H9 (cell line): ENCODE data around the gene SEC16B. TPM values are rescaled to one million over a fixed set of nuclear protein-coding genes. Genes with fewer than 3 reads are reported as not detected.

Source experiments
- DNase-seq: peaks from one replicate; pipeline ENCODE4 v3.0.0-alpha.2; 2017
- H2AFZ ChIP-seq: one replicate; pipeline ENCODE4 v1.6.1; 2013; ENCODE audit warnings: mild to moderate bottlenecking, low read length, control low read depth, moderate library complexity
- H2AK5ac ChIP-seq: 2 replicates; pipeline ENCODE4 v1.6.1; 2013; ENCODE audit warnings: low read length, control low read depth, mixed read lengths; ENCODE audit not compliant: insufficient read length
- H2BK120ac ChIP-seq: one replicate; pipeline ENCODE4 v1.6.1; 2013; ENCODE audit warnings: low read depth, mild to moderate bottlenecking, low read length, control low read depth, inconsistent platforms; ENCODE audit not compliant: poor library complexity, severe bottlenecking
- H2BK12ac ChIP-seq: 2 replicates; pipeline ENCODE4 v1.6.1; 2013; ENCODE audit warnings: low read length, control low read depth, mixed read lengths, low read depth; ENCODE audit not compliant: insufficient read length
- H2BK15ac ChIP-seq: 2 replicates; pipeline ENCODE4 v1.6.1; 2013; ENCODE audit warnings: low read depth, low read length, control low read depth
- H2BK20ac ChIP-seq: one replicate; pipeline ENCODE4 v1.6.1; 2013; ENCODE audit warnings: low read depth, mild to moderate bottlenecking, low read length, control low read depth, inconsistent platforms; ENCODE audit not compliant: poor library complexity, severe bottlenecking
- H2BK5ac ChIP-seq: 2 replicates; pipeline ENCODE4 v1.6.1; 2013; ENCODE audit warnings: low read length, control low read depth, mixed read lengths; ENCODE audit not compliant: insufficient read length
- H3K14ac ChIP-seq: 2 replicates; pipeline ENCODE4 v1.6.1; 2013; ENCODE audit warnings: low read length, control low read depth; ENCODE audit not compliant: insufficient read depth
- H3K18ac ChIP-seq: 2 replicates; pipeline ENCODE4 v1.6.1; 2013; ENCODE audit warnings: low read depth, mild to moderate bottlenecking, mixed read lengths, low read length, control low read depth; ENCODE audit not compliant: insufficient read length
- H3K23ac ChIP-seq: 2 replicates; pipeline ENCODE4 v1.6.1; 2013; ENCODE audit warnings: low read length, control low read depth, mixed read lengths, low read depth; ENCODE audit not compliant: insufficient read length
- H3K23me2 ChIP-seq: 2 replicates; pipeline ENCODE4 v1.6.1; 2013; ENCODE audit warnings: low read depth, mild to moderate bottlenecking, mixed read lengths, low read length, control low read depth; ENCODE audit not compliant: insufficient read length, poor library complexity, severe bottlenecking
- H3K27ac ChIP-seq: 2 replicates; pipeline ENCODE4 v1.5.1; 2013; ENCODE audit warnings: low read length, control low read depth, mixed read lengths, low read depth; ENCODE audit not compliant: insufficient read length
- H3K27me3 ChIP-seq: 2 replicates; pipeline ENCODE4 v1.6.1; 2013; ENCODE audit warnings: low read length, control low read depth, inconsistent platforms; ENCODE audit not compliant: insufficient read depth
- H3K4ac ChIP-seq: 2 replicates; pipeline ENCODE4 v1.6.1; 2013; ENCODE audit warnings: low read depth, mild to moderate bottlenecking, control low read depth, inconsistent platforms, low read length, moderate library complexity
- H3K4me1 ChIP-seq: 2 replicates; pipeline ENCODE4 v1.6.1; 2013; ENCODE audit warnings: low read length, control low read depth, inconsistent platforms; ENCODE audit not compliant: insufficient read depth
- H3K4me2 ChIP-seq: 2 replicates; pipeline ENCODE4 v1.6.1; 2013; ENCODE audit warnings: low read length, control low read depth, mixed read lengths; ENCODE audit not compliant: insufficient read length, insufficient read depth
- H3K56ac ChIP-seq: 2 replicates; pipeline ENCODE4 v1.6.1; 2013; ENCODE audit warnings: low read depth, mild to moderate bottlenecking, mixed read lengths, low read length, control low read depth; ENCODE audit not compliant: insufficient read length
- H3K79me1 ChIP-seq: 2 replicates; pipeline ENCODE4 v1.6.1; 2013; ENCODE audit warnings: low read depth, mild to moderate bottlenecking, moderate library complexity, low read length, control low read depth, inconsistent platforms; ENCODE audit not compliant: insufficient read depth, poor library complexity, severe bottlenecking
- H3K79me2 ChIP-seq: 2 replicates; pipeline ENCODE4 v1.6.1; 2013; ENCODE audit warnings: low read length, control low read depth, inconsistent platforms; ENCODE audit not compliant: insufficient read depth
- H3K9ac ChIP-seq: 2 replicates; pipeline ENCODE4 v1.6.1; 2013; ENCODE audit warnings: low read length, control low read depth, mixed read lengths; ENCODE audit not compliant: insufficient read length; ENCODE audit errors: extremely low read depth
- H3K9me3 ChIP-seq: one replicate; pipeline ENCODE4 v1.6.1; 2013; ENCODE audit warnings: low read depth, low read length, inconsistent platforms; ENCODE audit not compliant: control insufficient read depth
- H3T11ph ChIP-seq: one replicate; pipeline ENCODE4 v1.6.1; 2013; ENCODE audit warnings: mild to moderate bottlenecking, low read length, control low read depth, inconsistent platforms
- H4K20me1 ChIP-seq: one replicate; pipeline ENCODE4 v1.6.1; 2013; ENCODE audit not compliant: control insufficient read depth, insufficient read length, insufficient read depth
- H4K5ac ChIP-seq: 2 replicates; pipeline ENCODE4 v1.6.1; 2013; ENCODE audit warnings: low read depth, mild to moderate bottlenecking, mixed read lengths, low read length, control low read depth; ENCODE audit not compliant: insufficient read length
- H4K8ac ChIP-seq: replicated peaks from 2 replicates; pipeline ENCODE4 v1.6.1; 2013; ENCODE audit warnings: low read length, control low read depth, mixed read lengths, low read depth; ENCODE audit not compliant: insufficient read length
- H4K91ac ChIP-seq: 2 replicates; pipeline ENCODE4 v1.6.1; 2013; ENCODE audit warnings: low read depth, mild to moderate bottlenecking, moderate library complexity, mixed read lengths, low read length, control low read depth; ENCODE audit not compliant: insufficient read length
- H3K27ac Mint-ChIP-seq, 3 experiments: 2 replicates in 2 of 3; 3 replicates in 1 of 3; pipeline ENCODE4 v1.8.0; 2020 to 2021; ENCODE audit warnings: mixed read lengths in 3 of 3, mild to moderate bottlenecking in 1 of 3, moderate library complexity in 1 of 3
- H3K27me3 Mint-ChIP-seq: 2 replicates; pipeline ENCODE4 v1.8.0; 2021; ENCODE audit warnings: low read depth, mild to moderate bottlenecking, moderate library complexity, mixed read lengths
- H3K36me3 Mint-ChIP-seq, 3 experiments: 2 replicates in 2 of 3; 3 replicates in 1 of 3; pipeline ENCODE4 v1.8.0; 2020 to 2021; ENCODE audit warnings: low read depth in 3 of 3, mixed read lengths in 3 of 3; ENCODE audit not compliant: insufficient read depth in 1 of 3
- H3K4me1 Mint-ChIP-seq, 2 experiments: 2 replicates each; pipeline ENCODE4 v1.8.0; 2020; ENCODE audit warnings: mixed read lengths in 2 of 2
- H3K4me3 Mint-ChIP-seq, 2 experiments: 2 replicates in 1 of 2; 3 replicates in 1 of 2; pipeline ENCODE4 v1.8.0; 2020 to 2021; ENCODE audit warnings: mild to moderate bottlenecking in 2 of 2, mixed read lengths in 2 of 2, moderate library complexity in 1 of 2
- H3K9me3 Mint-ChIP-seq, 2 experiments: 2 replicates in 1 of 2; 3 replicates in 1 of 2; pipeline ENCODE4 v1.8.0; 2020; ENCODE audit warnings: mild to moderate bottlenecking in 2 of 2, mixed read lengths in 2 of 2, moderate library complexity in 1 of 2
- WGBS: extraction: QIAGEN DNeasy Blood & Tissue Kit; methylation state at CpG from one replicate; pipeline ENCODE4 v1.1.7; 2013; ENCODE audit warnings: missing lambda C conversion rate, low lambda C conversion rate, mixed read lengths; ENCODE audit not compliant: insufficient read length; ENCODE audit errors: extremely low coverage; 5-methylcytosine and 5-hydroxymethylcytosine counted together
- total RNA-seq: library from RNA; stranded (reverse); gene quantifications from 2 replicates; pipeline ENCODE4 v1.2.1, GENCODE V29; 2021
- TF ChIP-seq, protein P1 (sequence below): fragments of 200-600 bp; sonication (generic); conservative IDR thresholded peaks from 3 replicates; pipeline ENCODE4 v1.8.0; 2021; ENCODE audit warnings: antibody characterized with exemption, mild to moderate bottlenecking

SEC16B gene
- total RNA-seq, 1 experiment from 2014 or later: 0.83 TPM

DNA sequence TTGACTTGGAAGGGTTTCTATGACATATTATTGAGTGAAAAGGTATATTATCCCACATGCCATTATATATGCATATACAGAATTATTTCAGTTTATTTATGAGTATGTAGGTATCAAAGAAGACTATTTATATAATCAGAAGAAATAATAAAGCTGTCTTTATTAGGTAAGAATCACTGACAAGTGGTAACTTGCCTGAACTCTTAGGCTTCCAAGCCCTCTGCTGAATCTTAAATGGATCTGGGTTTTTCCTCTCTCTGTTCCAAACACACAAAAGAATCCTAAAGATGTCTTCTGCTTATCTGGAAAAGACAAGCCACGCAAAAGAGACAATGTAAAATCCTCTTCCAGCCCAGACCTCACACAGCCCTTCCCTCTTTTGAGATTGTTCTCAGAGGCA, 14.9 kb upstream of the SEC16B start:
- Histone ChIP-seq H3K79me1 (no peaks in the 10 kb centered on the region), H3K9ac (no peak overlapping the region), H4K20me1 (no peaks in the 10 kb centered on the region), H3T11ph (no peak overlapping the region), H2BK5ac (no peak overlapping the region), H3K56ac (no peak overlapping the region), H2BK120ac (no peak overlapping the region), H3K14ac (no peak overlapping the region), H4K5ac (no peak overlapping the region), H3K23ac (no peak overlapping the region), H3K4me1 (no peaks in the 10 kb centered on the region), H3K79me2 (no peaks in the 10 kb centered on the region), H4K91ac (no peak overlapping the region), H2AK5ac (no peak overlapping the region), H3K18ac (no peak overlapping the region), H2BK15ac (no peak overlapping the region), H3K9me3 (no peaks in the 10 kb centered on the region), H4K8ac (no peak overlapping the region), H2BK12ac (no peak overlapping the region), H3K23me2 (no peaks in the 10 kb centered on the region), H3K4me2 (no peak overlapping the region), H2BK20ac (no peak overlapping the region), H2AFZ (no peak overlapping the region), H3K27ac (no peak overlapping the region), H3K4ac (no peak overlapping the region), H3K27me3 (no peaks in the 10 kb centered on the region)
- H3K27me3 Mint-ChIP-seq: peaks cover 2% of the 10 kb centered on the region
- H3K27ac Mint-ChIP-seq: no peak overlapping the region
- no peak overlapping the region for H3K4me3 Mint-ChIP-seq
- TF ChIP-seq, protein P1, sequence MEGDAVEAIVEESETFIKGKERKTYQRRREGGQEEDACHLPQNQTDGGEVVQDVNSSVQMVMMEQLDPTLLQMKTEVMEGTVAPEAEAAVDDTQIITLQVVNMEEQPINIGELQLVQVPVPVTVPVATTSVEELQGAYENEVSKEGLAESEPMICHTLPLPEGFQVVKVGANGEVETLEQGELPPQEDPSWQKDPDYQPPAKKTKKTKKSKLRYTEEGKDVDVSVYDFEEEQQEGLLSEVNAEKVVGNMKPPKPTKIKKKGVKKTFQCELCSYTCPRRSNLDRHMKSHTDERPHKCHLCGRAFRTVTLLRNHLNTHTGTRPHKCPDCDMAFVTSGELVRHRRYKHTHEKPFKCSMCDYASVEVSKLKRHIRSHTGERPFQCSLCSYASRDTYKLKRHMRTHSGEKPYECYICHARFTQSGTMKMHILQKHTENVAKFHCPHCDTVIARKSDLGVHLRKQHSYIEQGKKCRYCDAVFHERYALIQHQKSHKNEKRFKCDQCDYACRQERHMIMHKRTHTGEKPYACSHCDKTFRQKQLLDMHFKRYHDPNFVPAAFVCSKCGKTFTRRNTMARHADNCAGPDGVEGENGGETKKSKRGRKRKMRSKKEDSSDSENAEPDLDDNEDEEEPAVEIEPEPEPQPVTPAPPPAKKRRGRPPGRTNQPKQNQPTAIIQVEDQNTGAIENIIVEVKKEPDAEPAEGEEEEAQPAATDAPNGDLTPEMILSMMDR: no peak
- H3K9me3 Mint-ChIP-seq: peaks cover 4% of the 10 kb centered on the region in 2 experiments
- H3K36me3 Mint-ChIP-seq: peaks cover 0 to 5% (median 5%) of the 10 kb centered on the region in 3 experiments; a peak in 5 of 7 replicates
- WGBS: no CpG with 5 or more reads among the region's 1 CpG
- DNase-seq: no peak
- peaks cover 2 to 13% of the 10 kb centered on the region in 2 experiments; a peak in 3 of 4 replicates for H3K4me1 Mint-ChIP-seq
